Mesenchymal stem cell (in vitro differentiated cells and primary cell): ENCODE results near the gene TRIM2.

ENCODE experiments used
- DNase-seq: peaks from one replicate; pipeline ENCODE4 v3.0.0-alpha.2; 2013
- H2AFZ ChIP-seq: one replicate; pipeline ENCODE4 v1.6.1; 2013; ENCODE audit warnings: low read depth, mild to moderate bottlenecking, control low read depth, inconsistent platforms, low read length, moderate library complexity
- H2AK5ac ChIP-seq: 2 replicates; pipeline ENCODE4 v1.6.1; 2013; ENCODE audit warnings: low read length, moderate library complexity, mild to moderate bottlenecking, inconsistent platforms; ENCODE audit not compliant: severe bottlenecking
- H2BK120ac ChIP-seq: one replicate; pipeline ENCODE4 v1.6.1; 2013; ENCODE audit warnings: low read depth, mild to moderate bottlenecking, inconsistent platforms, low read length, moderate library complexity
- H2BK12ac ChIP-seq, 2 experiments: one replicate each; pipeline ENCODE4 v1.6.1; 2013; ENCODE audit warnings: inconsistent platforms in 2 of 2, low read length in 2 of 2, mild to moderate bottlenecking in 2 of 2, moderate library complexity in 2 of 2, control low read depth in 1 of 2
- H2BK15ac ChIP-seq: one replicate; pipeline ENCODE4 v1.6.1; 2013; ENCODE audit warnings: mild to moderate bottlenecking, low read depth, inconsistent platforms; ENCODE audit not compliant: poor library complexity, severe bottlenecking
- H2BK5ac ChIP-seq: 2 replicates; pipeline ENCODE4 v1.6.1; 2013; ENCODE audit warnings: low read depth, mild to moderate bottlenecking, low read length, control low read depth, inconsistent platforms; ENCODE audit not compliant: poor library complexity, severe bottlenecking
- H3K14ac ChIP-seq, 2 experiments: one replicate each; pipeline ENCODE4 v1.6.1; 2013; ENCODE audit warnings: inconsistent platforms in 2 of 2, low read length in 2 of 2, control low read depth in 1 of 2, mild to moderate bottlenecking in 1 of 2, moderate library complexity in 1 of 2
- H3K18ac ChIP-seq, 2 experiments: one replicate each; pipeline ENCODE4 v1.6.1; 2013; ENCODE audit warnings: inconsistent platforms in 2 of 2, low read length in 2 of 2, control low read depth in 1 of 2, low read depth in 1 of 2, mild to moderate bottlenecking in 1 of 2
- H3K23ac ChIP-seq, 2 experiments: one replicate each; pipeline ENCODE4 v1.6.1; 2013; ENCODE audit warnings: inconsistent platforms in 2 of 2, low read length in 2 of 2, mild to moderate bottlenecking in 2 of 2, moderate library complexity in 2 of 2, control low read depth in 1 of 2
- H3K27ac ChIP-seq: 2 replicates; pipeline ENCODE4 v1.5.1; 2013; ENCODE audit warnings: mild to moderate bottlenecking, moderate library complexity, low read length, control low read depth, inconsistent platforms; ENCODE audit not compliant: poor library complexity, severe bottlenecking
- H3K27me3 ChIP-seq, 2 experiments: 2 replicates each; pipeline versions ENCODE4 v1.6.1 to v1.7.0; 2013; ENCODE audit warnings: low read length in 2 of 2, mild to moderate bottlenecking in 2 of 2, moderate library complexity in 2 of 2, control low read depth in 1 of 2, inconsistent platforms in 1 of 2; ENCODE audit not compliant: control insufficient read depth in 1 of 2, insufficient read depth in 1 of 2
- H3K36me3 ChIP-seq, 2 experiments: 2 replicates each; pipeline versions ENCODE4 v1.6.1 to v1.7.0; 2013; ENCODE audit warnings: low read length in 2 of 2, control low read depth in 1 of 2, inconsistent platforms in 1 of 2, low read depth in 1 of 2, mild to moderate bottlenecking in 1 of 2; ENCODE audit not compliant: insufficient read depth in 2 of 2, control insufficient read depth in 1 of 2
- H3K4ac ChIP-seq, 2 experiments: one replicate each; pipeline ENCODE4 v1.6.1; 2013; ENCODE audit warnings: inconsistent platforms in 2 of 2, low read length in 2 of 2, mild to moderate bottlenecking in 2 of 2, moderate library complexity in 2 of 2, control low read depth in 1 of 2, low read depth in 1 of 2
- H3K4me1 ChIP-seq: 2 replicates; pipeline ENCODE4 v1.6.1; 2013; ENCODE audit warnings: low read depth, low read length, control low read depth; ENCODE audit not compliant: control insufficient read depth, insufficient read depth
- H3K4me2 ChIP-seq: 2 replicates; pipeline ENCODE4 v1.6.1; 2013; ENCODE audit warnings: low read length, mild to moderate bottlenecking, inconsistent platforms; ENCODE audit not compliant: poor library complexity, severe bottlenecking
- H3K4me3 ChIP-seq, 2 experiments: 2 replicates each; pipeline versions ENCODE4 v1.5.1 to v1.7.0; 2013; ENCODE audit warnings: low read length in 2 of 2, mild to moderate bottlenecking in 2 of 2, control low read depth in 1 of 2, low read depth in 1 of 2; ENCODE audit not compliant: insufficient read depth in 1 of 2
- H3K79me1 ChIP-seq: replicated peaks from 2 replicates; pipeline ENCODE4 v1.6.1; 2013; ENCODE audit warnings: mild to moderate bottlenecking, control low read depth, low read length, inconsistent platforms; ENCODE audit not compliant: poor library complexity, severe bottlenecking
- H3K9ac ChIP-seq: 2 replicates; pipeline ENCODE4 v1.7.0; 2013; ENCODE audit warnings: mild to moderate bottlenecking, low read length, moderate library complexity
- H3K9me3 ChIP-seq: 2 replicates; pipeline ENCODE4 v1.7.0; 2013; ENCODE audit warnings: mild to moderate bottlenecking, low read length; ENCODE audit not compliant: control insufficient read depth
- H4K8ac ChIP-seq: one replicate; pipeline ENCODE4 v1.6.1; 2013; ENCODE audit warnings: inconsistent platforms, mild to moderate bottlenecking, low read length, moderate library complexity
- H4K91ac ChIP-seq: one replicate; pipeline ENCODE4 v1.6.1; 2013; ENCODE audit warnings: mild to moderate bottlenecking, low read length, inconsistent platforms
- WGBS: methylation state at CpG from one replicate; pipeline ENCODE4 v1.1.7; 2013; ENCODE audit warnings: mixed read lengths; 5-methylcytosine and 5-hydroxymethylcytosine counted together

The TRIM2 gene

DNA sequence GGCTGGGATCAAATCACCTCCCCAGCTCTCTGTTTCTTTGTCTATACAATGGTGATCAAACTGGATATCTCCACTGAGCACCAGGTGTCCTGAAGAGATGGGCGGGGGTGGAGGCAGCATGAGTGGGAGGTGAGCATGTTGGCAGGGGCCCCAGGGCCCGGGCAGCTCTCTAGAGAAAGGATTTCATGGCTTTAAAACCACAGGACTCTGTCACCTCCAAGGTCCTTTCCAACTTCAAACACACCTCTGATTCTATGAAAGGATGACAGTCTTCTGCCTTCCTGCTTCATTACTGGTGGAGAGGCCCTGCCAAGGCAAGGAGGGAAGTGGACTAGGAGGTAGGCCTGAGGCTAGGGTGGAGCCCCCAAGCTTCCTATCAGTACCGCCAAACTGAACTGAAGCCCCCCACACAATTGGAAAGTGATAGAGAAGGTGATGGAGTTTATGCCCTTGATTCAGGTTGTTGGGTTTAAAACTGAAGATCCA, 38.6 kb downstream of the TRIM2 start:
- peak overlapping the region; percentile 5 for H2AK5ac ChIP-seq
- H3K18ac ChIP-seq, result peak overlapping the region; percentile 25 to 88
- no peaks in the 10 kb centered on the region for H3K27me3 ChIP-seq
- H3K14ac ChIP-seq, result no peak overlapping the region
- DNase-seq, result no peak
- no peak overlapping the region for H4K91ac ChIP-seq
- H3K23ac ChIP-seq, result peak overlapping the region in 1 of 2 experiments; percentile 91
- H3K79me1 ChIP-seq, result peaks cover 29% of the 10 kb centered on the region
- H2BK15ac ChIP-seq, result no peak overlapping the region
- H4K8ac ChIP-seq, result no peak overlapping the region
- no peak overlapping the region for H2BK120ac ChIP-seq
- no peaks in the 10 kb centered on the region for H3K9me3 ChIP-seq
- no peak overlapping the region for H3K9ac ChIP-seq
- peaks cover 0 to 14% of the 10 kb centered on the region in 2 experiments for H3K36me3 ChIP-seq
- no peak overlapping the region for H3K4me3 ChIP-seq
- peak overlapping the region; percentile 88 for H3K27ac ChIP-seq
- H3K4ac ChIP-seq, result peak overlapping the region in 1 of 2 experiments; percentile 85
- H2BK12ac ChIP-seq, result peak overlapping the region in 1 of 2 experiments; percentile 99
- H2BK5ac ChIP-seq, result no peak overlapping the region
- no peak overlapping the region for H2AFZ ChIP-seq
- 88% methylated on average over 2 of the region's 3 CpGs for WGBS
- peaks cover 17% of the 10 kb centered on the region for H3K4me1 ChIP-seq
- peak overlapping the region; percentile 53 for H3K4me2 ChIP-seq

DNA sequence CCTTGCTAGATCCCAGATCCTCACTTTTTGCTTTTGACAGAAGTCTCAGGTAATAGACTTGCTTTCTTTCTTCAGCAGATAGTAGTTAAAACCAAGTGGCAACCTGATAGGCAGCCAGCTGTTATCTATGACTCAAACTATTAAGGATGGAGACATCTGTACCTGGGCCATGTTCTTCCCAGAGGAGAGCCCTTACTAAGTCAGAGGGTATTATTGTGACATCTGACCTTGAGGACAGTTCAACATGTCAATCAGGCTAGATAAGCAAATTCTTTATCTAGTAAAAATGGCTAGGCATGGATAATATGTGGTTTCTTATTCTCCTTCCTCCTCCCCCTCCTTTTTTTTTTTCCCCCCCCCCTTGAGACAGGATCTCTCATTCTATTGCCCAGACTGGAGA, 39.2 kb downstream of the TRIM2 start:
- Histone ChIP-seq H2BK120ac (no peak overlapping the region), H3K27ac (peak overlapping the region; percentile 88), H3K27me3 (no peaks in the 10 kb centered on the region), H3K36me3 (peaks cover 0 to 9% of the 10 kb centered on the region in 2 experiments), H2BK15ac (no peak overlapping the region), H3K14ac (no peak overlapping the region), H2BK5ac (no peak overlapping the region), H4K91ac (no peak overlapping the region), H3K18ac (peak overlapping the region; percentile 26 to 88), H3K4ac (peak overlapping the region in 1 of 2 experiments; percentile 85), H3K4me1 (peaks cover 19% of the 10 kb centered on the region), H3K9me3 (no peaks in the 10 kb centered on the region), H2AK5ac (peak overlapping the region; percentile 5), H3K4me3 (no peak overlapping the region), H2BK12ac (peak overlapping the region in 1 of 2 experiments; percentile 99), H3K9ac (no peak overlapping the region), H3K23ac (no peak overlapping the region), H3K79me1 (peaks cover 23% of the 10 kb centered on the region), H3K4me2 (no peak overlapping the region), H4K8ac (no peak overlapping the region), H2AFZ (no peak overlapping the region)
- no peak for DNase-seq

DNA sequence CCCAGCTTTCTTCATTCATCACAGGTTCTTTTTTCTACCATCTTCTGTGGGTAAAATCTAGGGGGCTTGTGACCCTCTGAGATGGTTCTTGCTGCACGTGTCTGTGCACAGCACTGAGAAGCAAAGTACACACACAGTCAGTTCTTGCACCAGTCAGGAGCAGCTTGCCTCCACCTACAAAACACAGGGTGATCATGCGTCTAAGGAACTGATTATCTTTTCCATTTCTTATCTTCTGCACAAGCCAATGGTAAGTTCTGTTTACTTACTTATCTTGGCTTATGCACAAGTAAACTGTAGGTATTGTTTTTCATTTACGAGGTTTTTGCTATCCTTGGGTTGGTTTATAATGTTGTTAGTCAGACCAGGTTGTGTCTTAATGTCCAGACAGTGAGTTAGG, 40.7 kb downstream of the TRIM2 start:
- H3K9ac ChIP-seq, result no peak overlapping the region

DNA sequence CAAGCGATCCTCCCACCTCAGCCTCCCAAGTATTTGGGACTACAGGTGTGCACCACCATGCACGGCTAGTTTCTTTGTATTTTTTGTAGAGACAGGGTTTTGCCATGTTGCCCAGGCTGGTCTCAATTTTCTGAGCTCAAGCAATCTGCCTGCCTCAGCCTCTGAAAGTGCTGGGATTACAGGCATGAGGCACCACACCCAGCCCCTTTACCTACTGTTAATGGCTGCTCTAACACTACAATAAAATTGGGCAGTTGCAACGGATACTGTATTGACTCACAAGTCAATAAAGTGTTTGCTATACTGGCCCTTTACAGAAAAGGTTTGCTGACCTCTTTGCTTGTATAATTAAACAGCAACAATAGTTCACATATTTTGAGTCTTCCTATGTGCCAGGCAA, 41.5 kb downstream of the TRIM2 start:
- H3K27me3 ChIP-seq, result no peaks in the 10 kb centered on the region
- no peak overlapping the region for H3K4me3 ChIP-seq
- no peak overlapping the region for H2BK5ac ChIP-seq
- H4K8ac ChIP-seq, result no peak overlapping the region
- H3K4me1 ChIP-seq, result peaks cover 24% of the 10 kb centered on the region
- H3K14ac ChIP-seq, result no peak overlapping the region
- H3K79me1 ChIP-seq, result peaks cover 21% of the 10 kb centered on the region
- H2AFZ ChIP-seq, result no peak overlapping the region
- H3K27ac ChIP-seq, result no peak overlapping the region
- no peak overlapping the region for H3K4ac ChIP-seq
- H3K18ac ChIP-seq, result no peak overlapping the region
- no peak overlapping the region for H4K91ac ChIP-seq
- no peak overlapping the region for H2BK120ac ChIP-seq
- H3K23ac ChIP-seq, result no peak overlapping the region
- no peaks in the 10 kb centered on the region for H3K9me3 ChIP-seq
- H2BK12ac ChIP-seq, result no peak overlapping the region
- H2BK15ac ChIP-seq, result no peak overlapping the region
- no peak overlapping the region for H3K4me2 ChIP-seq
- no peak overlapping the region for H3K9ac ChIP-seq
- WGBS, result 100% methylated on average over 3 of the region's 3 CpGs
- no peaks in the 10 kb centered on the region for H3K36me3 ChIP-seq
- H2AK5ac ChIP-seq, result no peak overlapping the region
- DNase-seq, result no peak

More for the DNA sequence above, 40.7 kb downstream of the TRIM2 start:
- H2BK12ac ChIP-seq, result peak overlapping the region in 1 of 2 experiments; percentile 45
- H2BK5ac ChIP-seq, result no peak overlapping the region
- no peak overlapping the region for H3K4me3 ChIP-seq
- no peak overlapping the region for H4K91ac ChIP-seq
- no peak overlapping the region for H4K8ac ChIP-seq
- H3K4me2 ChIP-seq, result no peak overlapping the region
- no peak overlapping the region for H2AFZ ChIP-seq
- H3K79me1 ChIP-seq, result peaks cover 17% of the 10 kb centered on the region
- H2AK5ac ChIP-seq, result no peak overlapping the region
- H3K27ac ChIP-seq, result no peak overlapping the region
- H3K18ac ChIP-seq, result no peak overlapping the region
- no peak for DNase-seq
- no peaks in the 10 kb centered on the region for H3K27me3 ChIP-seq
- 87% methylated on average over 2 of the region's 3 CpGs for WGBS
- no peak overlapping the region for H3K14ac ChIP-seq
- H3K36me3 ChIP-seq, result peaks cover 0 to 5% of the 10 kb centered on the region in 2 experiments
- H3K9me3 ChIP-seq, result no peaks in the 10 kb centered on the region
- no peak overlapping the region for H2BK15ac ChIP-seq
- no peak overlapping the region for H2BK120ac ChIP-seq
- H3K4me1 ChIP-seq, result peaks cover 21% of the 10 kb centered on the region
- H3K4ac ChIP-seq, result no peak overlapping the region
- H3K23ac ChIP-seq, result no peak overlapping the region
